ENCODE data around the gene ODF2.
"Not testable (repeated sequence)": the region's sequence is repeated elsewhere in the genome, so short reads cannot be mapped to it uniquely, and the experiment has no call there.

ODF2 gene

DNA sequence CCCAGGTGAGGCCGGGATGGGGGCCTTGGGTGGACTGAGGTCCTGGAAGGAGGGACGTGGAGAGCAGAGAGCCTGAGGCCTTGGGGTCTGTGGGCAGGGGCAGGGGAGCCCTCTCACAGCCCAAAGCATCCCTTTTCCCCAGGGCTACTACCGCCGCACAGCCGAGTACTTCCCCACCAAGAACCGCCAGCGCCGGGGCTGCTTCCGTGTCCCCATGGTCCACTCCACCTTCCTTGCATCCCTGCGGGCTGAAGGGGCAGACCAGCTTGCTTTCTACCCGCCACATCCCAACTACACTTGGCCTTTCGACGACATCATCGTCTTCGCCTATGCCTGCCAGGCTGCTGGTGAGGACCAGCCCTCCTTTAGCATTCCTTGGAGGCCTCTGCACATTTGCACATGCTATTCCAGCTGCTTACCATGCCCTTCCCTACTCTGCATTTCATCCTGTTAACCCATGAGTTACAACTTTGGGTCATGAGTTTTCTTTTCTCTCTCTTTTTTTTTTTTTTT is 31.5 kb upstream of the ODF2 start:
- DNase-seq = no peak

DNA sequence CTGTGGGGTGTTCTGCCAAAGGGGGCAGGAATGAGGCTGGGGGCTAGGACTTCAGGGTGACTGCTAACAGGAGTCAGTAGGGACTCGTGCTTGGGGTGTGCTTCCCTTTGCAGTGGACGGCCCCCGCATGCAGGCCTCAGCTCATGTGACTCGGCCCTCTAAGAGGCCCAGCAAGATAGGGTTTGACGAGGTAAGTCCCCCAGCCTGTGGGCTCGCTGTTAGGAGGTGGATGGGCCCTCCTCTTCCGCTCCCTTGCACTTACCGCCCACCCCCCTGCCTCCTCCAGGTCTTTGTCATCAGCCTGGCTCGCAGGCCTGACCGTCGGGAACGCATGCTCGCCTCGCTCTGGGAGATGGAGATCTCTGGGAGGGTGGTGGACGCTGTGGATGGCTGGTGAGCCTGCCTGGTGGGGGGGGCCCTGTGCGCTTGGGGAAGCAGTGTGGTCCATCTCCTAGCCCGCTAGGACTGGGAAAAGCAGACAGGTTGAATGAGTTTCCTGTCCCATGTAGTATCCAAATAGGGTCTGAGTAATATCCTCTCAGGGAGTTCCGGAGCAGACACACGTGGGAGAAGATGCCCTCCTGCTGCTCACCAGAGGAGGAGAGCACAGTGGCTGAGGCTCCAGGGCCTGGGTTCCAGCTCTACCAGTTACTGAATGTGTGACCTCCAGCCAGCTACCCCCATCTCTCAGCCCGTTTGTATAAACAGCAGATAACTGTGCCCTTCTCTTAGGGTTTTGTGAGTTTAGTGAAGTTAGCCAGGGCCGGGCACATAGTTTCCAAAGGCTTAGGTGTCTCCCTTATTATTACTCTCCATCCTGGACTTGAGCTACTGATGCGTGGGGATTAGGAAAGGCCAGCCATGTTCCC is 26.9 kb upstream of the ODF2 start:
- DNase-seq = no peak

DNA sequence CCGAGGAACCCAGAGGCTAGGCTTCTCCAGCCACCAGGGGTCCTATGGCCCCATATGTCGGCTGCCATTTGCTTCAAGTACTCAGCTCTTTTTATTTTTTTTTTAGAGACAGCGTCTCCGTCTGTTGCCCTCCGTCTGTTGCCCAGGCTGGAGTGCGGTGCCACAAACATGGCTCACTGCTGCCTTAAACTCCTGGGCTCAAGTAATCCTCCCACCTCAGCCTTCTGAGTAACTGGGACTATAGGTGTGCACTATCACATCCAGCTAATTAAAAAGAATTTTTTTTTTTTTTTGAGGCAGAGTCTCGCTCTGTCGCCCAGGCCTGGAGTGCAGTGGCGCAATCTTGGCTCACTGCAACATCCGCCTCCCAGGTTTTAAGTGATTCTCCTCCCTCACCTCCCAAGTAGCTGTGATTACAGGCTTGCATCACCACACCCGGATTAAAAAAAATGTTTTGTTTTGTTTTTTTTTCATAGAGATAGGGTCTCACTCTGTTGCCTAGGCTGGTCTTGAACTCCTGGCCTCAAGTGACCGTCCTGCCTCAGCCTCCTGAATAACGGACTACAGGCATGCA is 26.2 kb upstream of the ODF2 start:
- DNase-seq = no peak

DNA sequence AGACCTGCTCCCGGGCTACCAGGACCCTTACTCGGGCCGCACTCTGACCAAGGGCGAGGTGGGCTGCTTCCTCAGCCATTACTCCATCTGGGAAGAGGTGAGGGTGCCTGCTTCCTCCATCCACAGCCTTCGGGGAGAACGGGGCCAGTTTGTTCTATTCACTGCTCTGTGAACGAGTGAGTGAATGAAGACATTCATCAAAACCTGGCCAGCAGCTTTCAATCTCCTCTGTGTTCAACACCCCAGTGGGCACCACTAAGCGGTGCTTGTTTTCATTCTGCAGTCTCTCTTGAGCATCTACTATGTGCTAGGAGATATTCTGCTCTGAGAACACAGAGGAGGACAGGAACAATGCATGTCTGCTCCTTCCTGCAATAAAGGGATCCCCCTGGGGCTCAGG is 24.6 kb upstream of the ODF2 start:
- no peak for DNase-seq

DNA sequence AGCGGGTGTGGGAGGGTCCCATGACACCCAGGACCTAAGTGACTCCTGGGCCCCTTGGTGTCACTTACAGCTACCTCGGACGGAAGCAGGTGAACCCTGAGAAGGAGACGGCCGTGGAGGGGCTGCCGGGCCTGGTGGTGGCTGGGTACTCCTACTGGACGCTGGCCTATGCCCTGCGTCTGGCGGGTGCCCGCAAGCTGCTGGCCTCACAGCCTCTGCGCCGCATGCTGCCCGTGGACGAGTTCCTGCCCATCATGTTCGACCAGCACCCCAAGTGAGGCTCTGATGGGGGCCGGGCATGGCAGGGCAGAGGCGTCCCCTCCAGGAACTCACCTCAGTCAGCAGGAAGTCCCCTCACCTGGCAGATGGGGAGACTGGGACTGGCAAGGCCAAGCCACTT is 21.5 kb upstream of the ODF2 start:
- DNase-seq = no peak

DNA sequence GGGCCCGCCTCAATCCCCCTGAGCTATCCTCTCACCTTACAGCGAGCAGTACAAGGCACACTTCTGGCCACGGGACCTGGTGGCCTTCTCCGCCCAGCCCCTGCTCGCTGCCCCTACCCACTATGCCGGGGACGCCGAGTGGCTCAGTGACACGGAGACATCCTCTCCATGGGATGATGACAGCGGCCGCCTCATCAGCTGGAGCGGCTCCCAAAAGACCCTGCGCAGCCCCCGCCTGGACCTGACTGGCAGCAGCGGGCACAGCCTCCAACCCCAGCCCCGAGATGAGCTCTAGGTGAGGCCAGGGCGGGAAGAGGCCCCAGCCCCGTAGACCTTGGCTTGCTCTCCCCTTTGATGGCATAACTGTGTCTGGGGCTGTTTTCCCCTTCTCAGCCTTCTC is 20.2 kb upstream of the ODF2 start:
- DNase-seq = no peak

DNA sequence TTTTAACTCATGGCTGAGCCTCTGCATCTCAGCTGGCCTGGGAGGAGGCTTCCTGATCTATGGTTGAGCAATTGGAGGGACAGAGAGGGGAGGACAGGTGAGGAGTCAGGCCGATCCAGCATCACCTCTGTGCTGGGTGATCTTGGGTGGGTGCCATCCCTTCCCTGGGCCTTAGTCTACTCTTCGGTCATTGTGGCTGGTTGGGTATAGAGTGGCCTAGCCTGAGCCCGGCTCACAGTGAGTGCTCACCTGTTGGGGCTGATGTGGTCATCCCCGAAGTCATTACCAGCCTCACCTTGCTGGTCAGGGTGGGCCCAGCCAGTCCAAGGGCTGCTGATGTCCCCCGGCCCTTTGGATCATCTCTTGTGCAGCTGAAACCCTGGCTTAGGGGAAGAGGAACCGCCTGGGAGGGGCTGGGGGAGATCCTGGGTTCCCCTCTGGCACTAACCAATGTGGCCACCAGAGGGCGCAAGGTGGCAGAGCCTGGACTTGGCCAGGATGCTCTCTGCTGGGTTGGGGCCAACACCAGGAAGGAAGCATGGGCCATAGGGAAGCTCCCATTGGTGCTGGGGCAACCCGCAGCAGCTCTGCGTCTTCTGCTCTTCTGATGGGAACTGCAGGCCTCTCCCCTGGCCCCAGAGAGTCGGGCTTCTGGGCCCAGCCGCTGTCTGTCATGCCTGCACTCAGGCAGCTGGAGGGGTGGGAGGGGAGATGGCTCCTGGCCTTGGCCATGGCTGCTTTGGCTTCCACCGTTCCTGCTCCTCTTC is 17.3 kb upstream of the ODF2 start:
- peak; percentile 78 for DNase-seq

DNA sequence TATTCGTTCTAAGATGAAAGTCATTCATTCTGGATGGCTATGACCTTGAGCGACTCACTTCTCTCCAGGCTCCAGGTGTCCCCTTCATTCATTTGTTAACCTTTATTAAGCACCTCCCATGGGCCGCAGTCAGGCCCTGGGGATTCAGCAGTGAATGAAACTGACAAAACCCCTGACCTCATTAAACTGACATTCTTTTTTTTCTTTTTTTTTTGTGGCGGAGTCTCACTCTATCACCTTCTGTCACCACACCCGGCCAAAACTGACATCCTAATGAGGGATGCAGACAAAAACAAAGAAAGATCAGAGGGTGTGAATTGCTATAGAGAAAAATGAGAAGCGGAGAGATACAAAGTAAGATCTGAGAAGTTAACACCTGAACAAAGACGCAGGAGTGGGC is 16.5 kb upstream of the ODF2 start:
- DNase-seq = no peak

DNA sequence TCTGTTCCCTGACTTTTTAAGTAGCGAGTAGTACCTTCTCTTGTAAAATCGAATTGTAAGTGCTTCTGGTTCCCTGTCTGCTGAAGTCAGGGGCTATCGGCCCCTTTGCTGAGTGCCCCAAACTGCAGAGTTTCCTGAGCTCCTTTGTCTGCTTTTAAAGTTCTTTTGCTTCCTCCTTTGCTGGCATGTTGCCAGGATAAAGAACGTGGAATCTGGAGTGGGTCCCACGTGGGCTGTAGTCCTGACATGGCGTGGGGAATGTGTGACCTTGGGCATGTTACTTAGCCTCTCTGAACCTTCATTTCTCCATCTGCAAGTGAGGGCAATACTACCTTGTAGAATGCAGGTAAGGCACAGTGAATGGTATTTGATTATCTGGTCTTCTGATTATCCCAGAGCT is 13.7 kb upstream of the ODF2 start:
- no peak for DNase-seq

DNA sequence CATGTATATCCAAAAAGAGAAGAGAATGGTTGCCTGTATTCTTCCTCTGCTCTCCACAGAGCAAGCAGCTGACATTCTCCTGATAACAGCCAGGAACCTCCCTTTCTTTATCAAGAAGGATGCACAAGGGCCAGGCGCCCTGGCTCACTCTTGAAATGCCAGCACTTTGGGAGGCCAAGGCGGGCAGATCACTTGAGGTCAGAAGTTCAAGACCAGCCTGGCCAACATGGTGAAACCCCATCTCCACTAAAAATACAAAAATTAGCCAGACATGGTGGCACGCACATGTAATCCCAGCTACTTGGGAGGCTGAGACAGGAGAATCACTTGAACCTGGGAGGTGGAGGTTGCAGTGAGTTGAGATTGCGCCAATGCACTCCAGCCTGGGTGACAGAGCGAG is 9.3 kb upstream of the ODF2 start:
- DNase-seq = not testable (repeated sequence)

DNA sequence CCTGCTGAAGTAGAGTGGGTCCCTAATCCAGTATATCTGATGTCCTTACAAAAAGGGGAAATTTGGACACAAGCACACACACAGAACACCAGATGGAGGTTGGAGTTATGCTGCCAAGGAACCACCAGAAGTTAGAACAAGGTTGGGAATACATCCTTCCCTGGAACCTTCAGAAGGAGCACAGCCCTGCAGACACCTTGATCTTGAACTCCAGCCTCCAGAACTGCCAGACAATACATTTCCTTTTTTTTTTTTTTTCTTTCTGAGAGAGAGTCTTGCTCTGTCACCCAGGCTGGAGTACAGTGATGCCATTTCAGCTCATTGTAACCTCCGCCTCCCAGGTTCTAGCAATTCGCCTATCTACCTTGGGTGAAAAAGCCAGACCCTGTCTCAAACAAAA is 7.1 kb upstream of the ODF2 start:
- DNase-seq = no peak

DNA sequence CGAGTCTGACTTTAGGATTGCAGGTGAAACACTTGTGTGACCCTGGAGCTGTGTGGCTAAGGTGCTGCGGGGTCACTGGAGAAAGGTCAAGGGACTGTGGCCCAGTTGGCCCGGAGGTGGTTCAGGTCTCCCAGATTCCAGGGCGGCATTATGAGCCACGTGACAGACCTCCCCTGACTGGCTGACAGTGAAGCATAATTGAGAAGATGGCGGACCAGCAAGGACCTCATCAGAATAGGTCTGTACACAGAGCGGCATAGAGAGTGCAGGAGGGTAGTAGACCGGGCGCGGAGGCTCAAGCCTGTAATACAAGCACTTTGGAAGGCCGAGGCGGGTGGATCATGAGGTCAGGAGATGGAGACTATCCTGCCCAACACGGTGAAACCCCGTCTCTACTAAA is 815 bp upstream of the ODF2 start:
- DNase-seq = no peak

DNA sequence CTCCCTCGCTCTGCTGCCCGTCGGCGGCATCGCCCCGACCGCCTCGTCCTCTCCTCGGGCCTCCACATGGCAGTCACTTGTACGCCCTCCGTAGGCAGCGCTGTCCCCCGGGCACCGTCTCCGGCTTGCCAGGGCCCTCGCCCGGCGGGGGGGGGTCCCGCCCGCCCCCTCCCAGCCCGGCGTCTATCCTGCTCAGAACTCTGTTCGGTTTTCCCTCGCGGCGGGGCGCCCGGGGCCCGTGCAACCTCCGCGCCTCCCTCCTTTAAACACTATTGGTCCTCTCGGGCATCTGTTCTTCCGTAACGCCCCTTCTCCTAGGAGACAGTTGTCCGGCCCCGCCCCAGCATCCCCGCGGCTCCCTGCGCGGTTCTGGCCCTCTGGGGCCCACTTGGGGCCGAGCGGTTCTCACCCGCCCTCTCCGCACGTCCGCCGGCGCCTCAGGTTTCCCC is 831 bp downstream of the ODF2 start:
- DNase-seq = peak; percentile 64

DNA sequence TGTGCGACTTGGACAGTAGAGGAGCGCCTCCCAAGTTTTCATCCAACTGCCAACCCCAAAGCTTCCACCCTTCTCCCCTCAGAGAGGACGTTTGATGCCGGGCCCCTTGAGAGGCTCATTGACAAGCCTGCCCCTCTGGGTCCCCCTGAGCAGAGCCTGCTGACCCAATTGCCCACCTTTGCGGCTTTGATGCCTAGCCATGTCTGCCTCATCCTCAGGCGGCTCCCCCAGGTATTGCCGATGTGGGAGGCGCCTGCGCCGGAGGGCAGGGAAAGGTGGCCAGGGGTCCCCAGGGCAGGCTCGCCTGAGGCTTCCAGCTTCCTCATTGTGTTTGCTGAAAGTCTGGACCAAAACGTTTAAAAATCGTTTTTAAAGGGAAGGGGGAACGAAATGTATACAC is 1.4 kb downstream of the ODF2 start:
- no peak for DNase-seq

DNA sequence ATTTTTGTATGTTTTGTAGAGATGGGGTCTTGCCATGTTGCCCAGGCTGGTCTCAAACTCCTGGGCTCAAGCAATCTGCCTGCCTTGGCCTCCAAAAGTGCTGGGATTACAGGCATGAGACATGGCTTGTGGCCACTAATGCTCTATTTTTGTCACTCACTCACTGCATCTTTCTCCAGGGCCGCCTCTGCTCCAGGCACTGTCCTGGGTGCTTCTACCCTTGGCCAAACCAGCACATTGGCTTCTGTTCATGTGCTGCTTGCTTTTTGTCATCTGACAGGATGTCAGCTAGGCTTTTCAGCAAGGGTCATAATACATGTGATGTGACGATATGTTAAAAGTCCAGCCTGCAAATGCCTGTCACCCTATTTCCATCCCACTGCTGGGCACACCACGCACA is 3.2 kb downstream of the ODF2 start:
- DNase-seq = no peak

DNA sequence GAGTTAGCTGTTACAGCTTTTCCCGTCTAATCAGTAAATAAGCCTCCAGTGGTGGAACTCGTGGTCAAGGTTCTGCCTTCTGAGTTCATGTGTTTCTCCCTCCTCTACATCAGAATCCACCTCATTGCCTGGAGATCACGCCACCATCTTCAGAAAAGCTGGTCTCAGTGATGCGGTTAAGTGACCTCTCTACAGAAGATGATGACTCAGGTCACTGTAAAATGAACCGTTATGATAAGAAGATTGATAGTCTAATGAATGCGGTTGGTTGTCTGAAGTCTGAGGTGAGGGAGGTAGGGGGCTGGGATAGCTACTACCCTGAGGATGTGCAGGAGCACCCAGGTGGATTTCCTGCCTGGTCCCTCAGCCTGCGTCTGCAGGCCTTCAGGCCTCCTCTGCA is 13.3 kb downstream of the ODF2 start:
- no peak for DNase-seq

DNA sequence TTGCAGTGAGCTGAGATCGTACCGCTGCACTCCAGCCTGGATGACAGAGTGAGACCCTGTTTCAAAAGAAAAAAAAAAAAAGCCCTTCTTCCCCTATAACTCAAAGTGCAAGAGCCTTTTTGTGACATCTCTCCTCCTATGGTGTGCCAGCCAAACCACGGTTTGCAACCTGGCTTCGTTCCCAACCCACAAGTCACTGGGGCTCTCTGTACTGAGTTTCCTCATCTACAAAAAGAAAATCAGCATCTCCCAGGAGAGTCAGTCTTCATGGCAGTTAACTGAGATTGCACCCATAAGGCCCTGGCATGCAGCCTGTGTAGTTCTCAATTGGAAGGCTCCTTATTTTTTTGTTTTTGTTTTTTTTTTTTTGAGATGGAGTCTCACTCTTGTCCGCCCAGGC is 14.8 kb downstream of the ODF2 start:
- peak; percentile 90 for DNase-seq

DNA sequence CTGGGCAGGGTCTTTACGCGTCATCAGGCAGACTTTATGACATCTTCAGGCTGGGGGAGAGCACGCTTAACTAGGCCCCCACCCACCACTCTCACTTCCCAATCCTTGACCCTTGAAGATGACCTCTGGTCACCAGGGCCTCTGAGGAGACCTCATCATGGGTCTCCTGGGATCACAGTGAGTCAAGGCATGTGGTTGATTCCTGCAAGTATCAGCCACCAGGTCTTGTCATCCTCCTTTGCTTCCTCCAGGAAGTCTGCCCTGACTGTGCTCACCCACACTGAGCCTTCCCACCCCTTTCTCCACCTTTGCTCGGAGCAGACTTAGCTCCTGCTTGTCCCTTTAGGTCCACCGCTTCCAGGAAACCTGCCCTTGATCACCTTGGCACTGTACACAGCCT is 17.3 kb downstream of the ODF2 start:
- DNase-seq = peak; percentile 8

DNA sequence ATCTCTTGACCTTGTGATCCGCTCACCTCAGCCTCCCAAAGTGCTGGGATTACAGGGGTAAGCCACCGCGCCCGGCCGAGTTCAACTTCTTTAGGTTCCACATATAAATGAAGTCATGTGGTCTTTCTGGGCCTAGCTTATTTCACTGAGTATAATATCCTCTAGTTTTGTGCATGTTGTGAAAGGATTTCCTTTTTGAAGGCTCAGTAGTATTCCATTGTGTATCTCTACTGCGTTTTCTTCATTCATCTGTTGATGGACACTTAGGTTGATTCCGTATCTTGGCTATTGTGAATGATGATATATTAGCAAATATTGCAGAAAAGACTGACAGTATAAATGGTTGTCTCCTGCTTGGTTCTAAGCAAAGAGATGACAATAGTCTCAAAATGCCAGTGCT is 20.1 kb downstream of the ODF2 start:
- DNase-seq = no peak

DNA sequence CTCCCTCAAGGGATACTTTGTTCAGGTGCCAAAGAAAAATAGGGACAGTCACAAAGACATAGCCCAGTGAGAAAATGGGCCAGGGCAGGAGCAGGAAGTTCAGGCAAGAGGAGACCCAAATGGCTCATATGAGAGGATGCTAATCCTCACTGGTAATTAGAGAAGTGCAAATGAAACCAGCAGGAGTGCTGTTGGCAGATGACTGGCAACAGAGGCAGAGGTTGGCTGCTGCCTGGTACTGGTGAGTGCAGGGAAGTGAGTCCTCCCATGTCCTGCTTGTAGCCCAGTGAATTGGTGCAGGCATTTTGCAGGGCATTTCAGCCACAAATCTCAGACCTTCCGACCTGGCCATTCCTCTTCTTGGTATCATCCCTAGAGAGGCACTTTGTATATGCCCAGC is 23.5 kb downstream of the ODF2 start:
- peak; percentile 70 for DNase-seq

DNA sequence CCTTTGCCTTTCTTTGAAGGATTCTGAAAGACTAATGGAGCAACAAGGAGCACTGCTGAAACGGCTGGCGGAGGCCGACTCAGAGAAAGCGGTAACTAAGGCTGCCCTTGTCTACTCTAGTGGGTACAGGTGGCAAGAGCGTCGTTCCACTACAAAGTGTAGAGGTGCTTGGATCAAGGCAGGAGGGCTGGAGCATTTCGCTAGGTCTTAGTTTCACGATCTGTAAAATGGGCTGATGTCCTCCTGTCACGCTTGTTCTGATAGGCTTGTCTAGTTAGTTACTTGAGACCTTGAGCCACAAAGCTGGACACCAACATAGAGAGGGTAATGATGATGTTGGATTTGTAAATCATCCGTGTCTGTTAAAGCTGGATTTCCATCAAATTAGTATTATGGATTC is 25.8 kb downstream of the ODF2 start:
- DNase-seq = no peak

DNA sequence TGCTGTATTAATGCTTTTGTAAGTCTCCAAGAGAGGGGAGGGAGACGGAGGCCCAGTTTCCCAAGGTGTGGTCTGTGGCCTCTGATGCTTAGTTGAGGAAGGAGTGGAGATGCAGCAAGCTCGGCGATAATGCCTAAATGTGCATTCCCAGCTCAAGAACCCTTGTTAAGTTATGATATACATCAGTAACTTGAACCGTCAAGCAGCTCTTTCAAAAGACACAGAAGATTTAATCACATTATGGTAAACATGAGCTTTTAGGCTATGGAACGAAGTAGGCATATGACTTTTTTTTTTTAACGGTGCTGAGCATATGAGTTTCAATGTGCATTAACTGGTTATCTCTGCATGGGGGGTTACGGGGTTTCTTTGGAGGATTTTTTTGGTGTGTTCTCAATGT is 26.4 kb downstream of the ODF2 start:
- no peak for DNase-seq

DNA sequence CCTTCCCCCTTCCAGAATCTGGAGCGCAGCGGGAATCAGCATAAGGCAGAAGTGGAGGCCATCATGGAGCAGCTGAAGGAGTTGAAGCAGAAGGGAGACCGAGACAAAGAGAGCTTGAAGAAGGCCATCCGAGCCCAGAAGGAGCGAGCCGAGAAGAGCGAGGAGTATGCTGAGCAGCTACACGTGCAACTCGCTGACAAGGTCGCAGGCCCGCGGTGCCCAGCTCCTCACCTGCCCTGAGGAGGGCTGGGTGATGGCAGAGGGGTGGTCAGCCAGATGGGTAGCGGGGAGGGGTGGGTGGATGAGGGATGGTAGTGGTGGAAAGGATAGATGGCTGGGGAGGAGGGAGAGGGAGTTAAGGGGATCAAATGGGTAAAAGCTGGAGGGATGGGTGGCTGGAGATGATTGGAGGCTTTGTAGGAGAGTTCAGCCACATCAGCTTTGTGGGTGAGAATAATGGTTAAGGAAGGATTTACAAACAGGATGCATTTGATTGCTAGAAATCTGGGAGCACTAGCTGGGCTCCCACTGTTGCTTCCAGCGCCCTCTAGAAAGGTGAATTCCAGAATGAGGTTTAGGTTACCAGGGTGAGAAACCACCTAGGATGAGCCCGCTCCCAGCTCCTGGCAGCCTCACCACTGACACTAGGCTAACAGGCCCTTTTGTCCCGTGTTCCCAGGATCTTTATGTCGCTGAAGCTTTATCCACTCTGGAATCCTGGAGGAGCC is 29.0 kb downstream of the ODF2 start:
- no peak for DNase-seq

Measured in MV-4-11 (cell line).